IMR-90 (cell line): ENCODE data around the gene FAM89B. TPM values are rescaled to one million over a fixed set of nuclear protein-coding genes. Genes with fewer than 3 reads are reported as not detected.

Experiments used
- ATAC-seq: fragments of 200-7000 bp; cut with Tn5 transposase; 2 replicates; pipeline ENCODE4 v1.9.1; 2020; ENCODE audit warnings: low read depth, mild to moderate bottlenecking, moderate library complexity
- BruUV-seq: library from RNA; stranded (reverse); fragments of 400-500 nt; replicated peaks from 2 replicates; lab custom pipeline; 2021; lab: Mats Ljungman, UMichigan
- CTCF ChIA-PET: fragments of 300-600 bp; formaldehyde crosslinking; extraction: SDS; loops from one replicate; lab custom pipeline; 2021; ENCODE audit warnings: antibody characterized with exemption; lab: Yijun Ruan, JAX
- POLR2A ChIA-PET: fragments of 300-600 bp; sonication (Branson Sonifier 250); formaldehyde crosslinking; loops from one replicate; lab custom pipeline; 2022; ENCODE audit warnings: antibody characterized with exemption; ENCODE audit not compliant: unreplicated experiment; lab: Charles Lee
- DNase-seq: peaks from one replicate; pipeline ENCODE4 v3.0.0; 2013
- H2AFZ ChIP-seq: replicated peaks from 2 replicates; pipeline ENCODE3; 2013; ENCODE audit warnings: low read length, mild to moderate bottlenecking; ENCODE audit not compliant: poor library complexity
- H2AK5ac ChIP-seq: 2 replicates; pipeline ENCODE4 v1.6.1; 2013; ENCODE audit warnings: low read depth, low read length, inconsistent platforms
- H2AK9ac ChIP-seq: replicated peaks from 2 replicates; pipeline ENCODE3; 2013; ENCODE audit warnings: mild to moderate bottlenecking, low read depth, low read length, moderate library complexity; ENCODE audit not compliant: poor library complexity
- H2BK120ac ChIP-seq: 2 replicates; pipeline ENCODE4 v1.6.1; 2013; ENCODE audit warnings: low read depth, low read length, inconsistent platforms
- H2BK15ac ChIP-seq: 3 replicates; pipeline ENCODE4 v1.6.1; 2013; ENCODE audit warnings: low read depth, low read length, inconsistent platforms
- H2BK20ac ChIP-seq: 2 replicates; pipeline ENCODE4 v1.6.1; 2013; ENCODE audit warnings: low read depth, mild to moderate bottlenecking, inconsistent platforms, low read length, moderate library complexity
- H2BK5ac ChIP-seq: 2 replicates; pipeline ENCODE4 v1.6.1; 2013; ENCODE audit warnings: mild to moderate bottlenecking, low read depth, low read length, inconsistent platforms; ENCODE audit not compliant: poor library complexity, severe bottlenecking
- H3K14ac ChIP-seq: replicated peaks from 2 replicates; pipeline ENCODE4 v1.6.1; 2013; ENCODE audit warnings: low read depth, low read length, inconsistent platforms
- H3K18ac ChIP-seq: 2 replicates; pipeline ENCODE4 v1.6.1; 2013; ENCODE audit warnings: low read depth, low read length, control low read depth
- H3K23ac ChIP-seq: 2 replicates; pipeline ENCODE4 v1.6.1; 2013; ENCODE audit warnings: low read depth, low read length, inconsistent platforms
- H3K27ac ChIP-seq: 2 replicates; pipeline ENCODE4 v1.5.1; 2013; ENCODE audit warnings: mild to moderate bottlenecking, control low read depth, low read length; ENCODE audit not compliant: insufficient read depth
- H3K27me3 ChIP-seq: 2 replicates; pipeline ENCODE4 v1.6.1; 2013; ENCODE audit warnings: low read length; ENCODE audit not compliant: control insufficient read depth, insufficient read depth
- H3K36me3 ChIP-seq: 2 replicates; pipeline ENCODE4 v1.6.1; 2013; ENCODE audit warnings: low read length, mixed read lengths; ENCODE audit not compliant: control insufficient read depth, insufficient read depth
- H3K4ac ChIP-seq: 2 replicates; pipeline ENCODE4 v1.6.1; 2013; ENCODE audit warnings: low read depth, low read length, inconsistent platforms
- H3K4me1 ChIP-seq: 2 replicates; pipeline ENCODE4 v1.6.1; 2013; ENCODE audit warnings: low read length, mixed read lengths; ENCODE audit not compliant: control insufficient read depth, insufficient read depth
- H3K4me2 ChIP-seq: 2 replicates; pipeline ENCODE4 v1.6.1; 2013; ENCODE audit warnings: low read depth, mild to moderate bottlenecking, control low read depth, low read length, moderate library complexity
- H3K4me3 ChIP-seq: 2 replicates; pipeline ENCODE4 v1.5.1; 2013; ENCODE audit warnings: low read depth, mild to moderate bottlenecking, control low read depth, low read length, moderate library complexity; ENCODE audit not compliant: insufficient read depth
- H3K56ac ChIP-seq: 2 replicates; pipeline ENCODE4 v1.6.1; 2013; ENCODE audit warnings: low read length, inconsistent platforms; ENCODE audit not compliant: insufficient read depth; ENCODE audit errors: extremely low read depth
- H3K79me1 ChIP-seq, 2 experiments: 2 replicates each; pipeline ENCODE4 v1.6.1; 2013; ENCODE audit warnings: low read length in 2 of 2, inconsistent platforms in 1 of 2, low read depth in 1 of 2
- H3K9ac ChIP-seq: 2 replicates; pipeline ENCODE4 v1.6.1; 2013; ENCODE audit warnings: low read depth, low read length, control low read depth
- H3K9me1 ChIP-seq: 2 replicates; pipeline ENCODE4 v1.6.1; 2013; ENCODE audit warnings: low read length, inconsistent platforms; ENCODE audit not compliant: insufficient read depth
- H3K9me3 ChIP-seq: 2 replicates; pipeline ENCODE4 v1.6.1; 2013; ENCODE audit warnings: low read length; ENCODE audit not compliant: control insufficient read depth, insufficient read depth
- H4K20me1 ChIP-seq: 2 replicates; pipeline ENCODE4 v1.6.1; 2013; ENCODE audit warnings: low read length, inconsistent platforms; ENCODE audit not compliant: insufficient read depth
- H4K5ac ChIP-seq: 2 replicates; pipeline ENCODE4 v1.6.1; 2013; ENCODE audit warnings: mild to moderate bottlenecking, low read depth, low read length, control low read depth
- H4K8ac ChIP-seq, 2 experiments: 2 replicates each; pipeline ENCODE4 v1.6.1; 2013; ENCODE audit warnings: low read depth in 2 of 2, low read length in 2 of 2, control low read depth in 1 of 2, inconsistent platforms in 1 of 2
- H4K91ac ChIP-seq: 2 replicates; pipeline ENCODE4 v1.6.1; 2013; ENCODE audit warnings: low read depth, low read length, inconsistent platforms; ENCODE audit not compliant: insufficient read depth
- BHLHE40 ChIP-seq: fragments of 150-350 bp; IDR thresholded peaks from 2 replicates; pipeline ENCODE4 v1.6.1; 2016; ENCODE audit warnings: mild to moderate bottlenecking, low read depth, low read length
- CHD1 ChIP-seq: IDR thresholded peaks from 2 replicates; pipeline ENCODE4 v1.6.1; 2012; ENCODE audit warnings: low read depth, low read length, improper control_type of control experiment
- CTCF ChIP-seq: conservative IDR thresholded peaks from 2 replicates; pipeline ENCODE4 v1.5.1; 2012; ENCODE audit warnings: mild to moderate bottlenecking, low read depth, low read length, improper control_type of control experiment
- FOS ChIP-seq: fragments of 150-350 bp; IDR thresholded peaks from 2 replicates; pipeline ENCODE4 v1.6.1; 2016; ENCODE audit warnings: low read depth, low read length
- MAFK ChIP-seq: IDR thresholded peaks from 2 replicates; pipeline ENCODE4 v1.6.1; 2012; ENCODE audit warnings: low read depth, low read length, improper control_type of control experiment
- MAZ ChIP-seq: IDR thresholded peaks from 2 replicates; pipeline ENCODE4 v1.6.1; 2012; ENCODE audit warnings: low read depth, mild to moderate bottlenecking, low read length, improper control_type of control experiment, moderate library complexity, borderline replicate concordance
- MXI1 ChIP-seq: IDR thresholded peaks from 2 replicates; pipeline ENCODE4 v1.6.1; 2012; ENCODE audit warnings: low read depth, mild to moderate bottlenecking, low read length, moderate library complexity, borderline replicate concordance
- NFE2L2 ChIP-seq: fragments of 150-350 bp; IDR thresholded peaks from 2 replicates; pipeline ENCODE4 v1.6.1; 2016; ENCODE audit warnings: low read depth, mild to moderate bottlenecking, low read length
- POLR2A ChIP-seq: IDR thresholded peaks from 2 replicates; pipeline ENCODE4 v1.6.1; 2012; ENCODE audit warnings: mild to moderate bottlenecking, low read depth, low read length
- RAD21 ChIP-seq: IDR thresholded peaks from 2 replicates; pipeline ENCODE4 v1.6.1; 2012; ENCODE audit warnings: low read length, improper control_type of control experiment
- RCOR1 ChIP-seq: IDR thresholded peaks from 2 replicates; pipeline ENCODE4 v1.6.1; 2012; ENCODE audit warnings: mild to moderate bottlenecking, low read length, improper control_type of control experiment; ENCODE audit not compliant: insufficient replicate concordance
- RFX5 ChIP-seq: IDR thresholded peaks from 2 replicates; pipeline ENCODE4 v1.8.0; 2012; ENCODE audit warnings: low read depth, mild to moderate bottlenecking, low read length, moderate library complexity
- SMC3 ChIP-seq: fragments of 150-350 bp; IDR thresholded peaks from 2 replicates; pipeline ENCODE4 v1.6.1; 2016; ENCODE audit warnings: low read depth, mild to moderate bottlenecking, antibody characterized with exemption, low read length, moderate library complexity
- USF2 ChIP-seq: fragments of 150-350 bp; IDR thresholded peaks from 2 replicates; pipeline ENCODE4 v1.6.1; 2017; ENCODE audit warnings: mild to moderate bottlenecking, antibody characterized with exemption, low read length, low read depth
- WGBS, 2 experiments: methylation state at CpG; one replicate each; pipeline versions ENCODE4 v1.1.5 to v1.1.7; 2013; ENCODE audit warnings: missing lambda C conversion rate in 2 of 2; ENCODE audit not compliant: insufficient read length in 1 of 2; ENCODE audit errors: extremely low coverage in 2 of 2; 5-methylcytosine and 5-hydroxymethylcytosine counted together
- dilution Hi-C: fragments of 300-500 bp; cut with HindIII; formaldehyde crosslinking; loops from one replicate; pipeline ENCODE4 v1.14.3; 2018; ENCODE audit warnings: low sequenced_read_pairs; ENCODE audit not compliant: unreplicated experiment
- in situ Hi-C: fragments of 300-500 bp; cut with MboI; formaldehyde crosslinking; loops from 3 replicates; pipeline ENCODE4 v1.14.3; 2019; ENCODE audit warnings: low sequenced_read_pairs, inconsistent platforms, mixed read lengths
- intact Hi-C: fragments of 100-400 bp; cut with micrococcal nuclease; formaldehyde crosslinking; loops from 2 replicates; pipeline ENCODE4 v1.10.0; 2022
- polyA plus RNA-seq, 3 experiments: library from polyadenylated mRNA; depleted of rRNA; stranded (reverse); fragments of >200 nt; gene quantifications; 2 replicates each; pipeline ENCODE4 v1.2.3, GENCODE V29; 2012; ENCODE audit warnings: low replicate concordance in 1 of 3
- total RNA-seq: library from RNA; depleted of rRNA; stranded (reverse); fragments of >200 nt; gene quantifications from 2 replicates; pipeline ENCODE4 v1.2.3, GENCODE V29; 2012
- TF ChIP-seq, protein P1 (sequence below): fragments of 150-350 bp; IDR thresholded peaks from 2 replicates; pipeline ENCODE4 v1.6.1; 2016; ENCODE audit warnings: low read depth, mild to moderate bottlenecking, low read length, moderate library complexity, borderline replicate concordance

Gene FAM89B
- total and polyA plus RNA-seq, 2 of the 4 experiments (the other 2 are of a cell fraction) = 12.0 to 65.5 TPM

DNA sequence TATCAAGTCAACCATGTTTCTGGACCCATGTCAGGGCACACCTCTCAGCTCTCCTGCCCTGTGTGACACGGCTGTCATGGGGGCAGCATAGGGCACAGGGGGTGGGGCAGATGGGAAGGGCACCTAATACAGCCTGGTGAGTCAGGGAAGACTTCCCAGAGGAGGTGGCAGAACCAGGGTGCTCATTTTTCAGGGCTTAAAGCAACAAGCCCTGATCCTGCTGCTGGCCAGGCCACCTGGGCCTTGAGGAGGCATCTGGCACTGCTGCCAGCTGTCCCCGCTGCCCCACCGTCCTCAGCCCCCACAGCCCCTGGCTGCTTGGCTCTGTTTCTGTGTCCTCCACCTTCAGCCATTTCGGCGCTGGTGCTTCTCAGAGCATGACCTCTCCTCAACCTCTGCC, 37.3 kb downstream of the FAM89B start:
- Histone ChIP-seq H3K36me3 (peaks cover 26% of the 10 kb centered on the region), H4K5ac (no peak overlapping the region), H3K4me3 (no peak overlapping the region), H2AFZ (no peak overlapping the region), H3K18ac (no peak overlapping the region), H2BK15ac (no peak overlapping the region), H3K14ac (no peak overlapping the region), H3K79me1 (peaks cover 13 to 78% of the 10 kb centered on the region in 2 experiments), H2BK5ac (no peak overlapping the region), H3K27ac (no peak overlapping the region), H3K27me3 (no peaks in the 10 kb centered on the region), H3K4me1 (peaks cover 21% of the 10 kb centered on the region), H3K56ac (no peak overlapping the region), H3K9me1 (0 out of 2 replicates have a peak, but pooled peaks cover 14% of the 10 kb centered on the region), H2AK5ac (no peak overlapping the region), H4K8ac (no peak overlapping the region), H3K23ac (no peak overlapping the region), H2AK9ac (no peak overlapping the region), H4K20me1 (peaks cover 40% of the 10 kb centered on the region), H4K91ac (no peak overlapping the region), H3K9ac (no peak overlapping the region), H3K4ac (no peak overlapping the region), H2BK20ac (no peak overlapping the region), H2BK120ac (no peak overlapping the region), H3K4me2 (no peak overlapping the region), H3K9me3 (no peaks in the 10 kb centered on the region)
- in situ Hi-C loops (no loop called here), intact Hi-C loops (loop anchor here (5.0 kb wide), 1 partner anchor 37 kb away; the partner anchor contains the start of genes FAM89B and ZNRD2), dilution Hi-C loops (no loop called here)
- CTCF ChIA-PET = no interaction called here
- WGBS, 2 experiments = 84% methylated on average over 3 of the region's 5 CpGs; no CpG with 5 or more reads in 1 of the 2 experiments
- POLR2A ChIA-PET = interaction anchor here (0.6 kb wide), 1 partner anchor 187 kb away, joined by 3 read pairs; the partner anchor contains the start of gene NEAT1
- no peak for DNase-seq
- no peak for ATAC-seq
- no peak for TF ChIP-seq FOS
- TF ChIP-seq RAD21 = no peak
- TF ChIP-seq CTCF = no peak
- no peak for TF ChIP-seq BHLHE40
- no peak for TF ChIP-seq MXI1
- TF ChIP-seq MAZ = no peak
- TF ChIP-seq POLR2A = no peak
- no peak for TF ChIP-seq NFE2L2
- no peak for TF ChIP-seq MAFK
- no peak for TF ChIP-seq USF2
- TF ChIP-seq SMC3 = no peak
- TF ChIP-seq, protein P1, sequence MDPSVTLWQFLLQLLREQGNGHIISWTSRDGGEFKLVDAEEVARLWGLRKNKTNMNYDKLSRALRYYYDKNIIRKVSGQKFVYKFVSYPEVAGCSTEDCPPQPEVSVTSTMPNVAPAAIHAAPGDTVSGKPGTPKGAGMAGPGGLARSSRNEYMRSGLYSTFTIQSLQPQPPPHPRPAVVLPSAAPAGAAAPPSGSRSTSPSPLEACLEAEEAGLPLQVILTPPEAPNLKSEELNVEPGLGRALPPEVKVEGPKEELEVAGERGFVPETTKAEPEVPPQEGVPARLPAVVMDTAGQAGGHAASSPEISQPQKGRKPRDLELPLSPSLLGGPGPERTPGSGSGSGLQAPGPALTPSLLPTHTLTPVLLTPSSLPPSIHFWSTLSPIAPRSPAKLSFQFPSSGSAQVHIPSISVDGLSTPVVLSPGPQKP = no peak
- TF ChIP-seq CHD1 = no peak
- no peak for TF ChIP-seq RCOR1
- TF ChIP-seq RFX5 = no peak
- BruUV-seq = no TSS peak
